Esophagus muscularis mucosa (tissue), 4 donors: ENCODE measurements around the gene IRF4. TPM values are rescaled to one million over a fixed set of nuclear protein-coding genes. Genes with fewer than 3 reads are reported as not detected.

Experiments
- DNase-seq: peaks from one replicate; pipeline ENCODE4 v3.0.0-alpha.2; 2017; ENCODE audit errors: extremely low spot score
- H3K27ac ChIP-seq, 4 donors: fragments of 200-600 bp; sonication (generic); replicated peaks in 1 of 4; 1 replicate in 3 of 4; 2 replicates in 1 of 4; pipeline ENCODE4 v1.5.1; 2016 to 2019; ENCODE audit warnings: mild to moderate bottlenecking in 1 of 4
- H3K27me3 ChIP-seq, 4 donors: fragments of 200-600 bp; sonication (generic); one replicate each; pipeline versions ENCODE4 v1.5.1 to v1.6.0; 2016 to 2019
- H3K36me3 ChIP-seq, 4 donors: fragments of 200-600 bp; sonication (generic); one replicate each; pipeline ENCODE4 v1.5.1; 2016 to 2019
- H3K4me1 ChIP-seq, 4 donors: fragments of 200-600 bp; sonication (generic); one replicate each; pipeline ENCODE4 v1.5.1; 2016 to 2019
- H3K4me3 ChIP-seq, 4 donors: fragments of 200-600 bp; sonication (generic); 1 replicate in 2 of 4; 2 replicates in 2 of 4; pipeline ENCODE4 v1.5.1; 2016 to 2019; ENCODE audit warnings: mild to moderate bottlenecking in 4 of 4, moderate library complexity in 1 of 4
- H3K9me3 ChIP-seq, 4 donors: fragments of 200-600 bp; sonication (generic); 1 replicate in 3 of 4; 2 replicates in 1 of 4; pipeline ENCODE4 v1.5.1; 2016 to 2019
- CTCF ChIP-seq, 3 experiments: fragments of 200-600 bp in 2 of 3; fragments of 450-650 bp in 1 of 3; sonication (generic) in 2 of 3; IDR thresholded peaks; one replicate each; pipeline ENCODE4 v1.5.1; 2017 to 2019; ENCODE audit warnings: antibody characterized with exemption in 3 of 3, mild to moderate bottlenecking in 2 of 3, moderate library complexity in 1 of 3
- EP300 ChIP-seq: sonication (generic); formaldehyde crosslinking; IDR thresholded peaks from one replicate; pipeline ENCODE4 v1.6.1; 2017; ENCODE audit warnings: antibody characterized with exemption
- POLR2A ChIP-seq: fragments of 450-650 bp; IDR thresholded peaks from one replicate; pipeline ENCODE4 v1.6.1; 2017; ENCODE audit warnings: antibody characterized with exemption, moderate library complexity, mild to moderate bottlenecking, low read depth
- POLR2AphosphoS5 ChIP-seq, 2 donors: sonication (generic); formaldehyde crosslinking; IDR thresholded peaks; one replicate each; pipeline ENCODE4 v1.6.1; 2017; ENCODE audit warnings: antibody characterized with exemption in 2 of 2
- WGBS: methylation state at CpG from one replicate; pipeline ENCODE4 v1.1.5; 2018; 5-methylcytosine and 5-hydroxymethylcytosine counted together
- intact Hi-C: fragments of 100-400 bp; cut with DNase I; formaldehyde crosslinking; loops from one replicate; pipeline ENCODE4 v1.15.1; 2023
- total RNA-seq, 4 donors: library from RNA; depleted of rRNA; stranded (reverse); fragments of >200 nt; gene quantifications; one replicate each; pipeline versions ENCODE4 v1.1.0 to v1.2.1, GENCODE V29; 2016

Gene IRF4
- total RNA-seq, 4 donors from 2014 or later, result 0.29 to 9.5 (median 3.3) TPM

- TF ChIP-seq POLR2A (no peak), CTCF (IDR thresholded peaks at IDR 0.05) (no peak), POLR2AphosphoS5 (IDR thresholded peaks at IDR 0.05) (no peak)
- no peak for DNase-seq
- Histone ChIP-seq H3K4me1 (peaks cover 18 to 29% (median 27%) of the 10 kb centered on the region in 4 donors), H3K4me3 (no peak overlapping the region), H3K27me3 (peaks cover 4 to 97% (median 30%) of the 10 kb centered on the region in 4 donors), H3K9me3 (no peaks in the 10 kb centered on the region), H3K27ac (no peak overlapping the region), H3K36me3 (no peaks in the 10 kb centered on the region)
- WGBS, result 86% methylated on average over 10 of the region's 10 CpGs
- intact Hi-C loops, result no loop called here
Measured at GRCh38 chr6:388202-388903, 3.2 kb upstream of the IRF4 start.

GRCh38 chr6:389143-389542 is 2.4 kb upstream of the IRF4 start:
- intact Hi-C loops, result no loop called here
- 83% methylated on average over 7 of the region's 7 CpGs for WGBS
- Histone ChIP-seq H3K9me3 (no peaks in the 10 kb centered on the region), H3K27ac (no peak overlapping the region), H3K4me3 (no peak overlapping the region), H3K27me3 (peaks cover 4 to 98% (median 37%) of the 10 kb centered on the region in 4 donors), H3K4me1 (peaks cover 18 to 35% (median 33%) of the 10 kb centered on the region in 4 donors), H3K36me3 (no peaks in the 10 kb centered on the region)
- TF ChIP-seq POLR2A (no peak), POLR2AphosphoS5 (IDR thresholded peaks at IDR 0.05) (no peak), CTCF (IDR thresholded peaks at IDR 0.05) (no peak), EP300 (no peak)
- DNase-seq, result no peak

- Histone ChIP-seq H3K9me3 (no peaks in the 10 kb centered on the region), H3K4me1 (peaks cover 18 to 35% (median 33%) of the 10 kb centered on the region in 4 donors), H3K27ac (no peak overlapping the region), H3K4me3 (no peak overlapping the region), H3K27me3 (peaks cover 4 to 98% (median 39%) of the 10 kb centered on the region in 4 donors), H3K36me3 (no peaks in the 10 kb centered on the region)
- intact Hi-C loops, result no loop called here
- WGBS, result 65% methylated on average over 8 of the region's 8 CpGs
- no peak for TF ChIP-seq CTCF (IDR thresholded peaks at IDR 0.05)
- TF ChIP-seq EP300, result no peak
- no peak for TF ChIP-seq POLR2AphosphoS5 (IDR thresholded peaks at IDR 0.05)
- no peak for TF ChIP-seq POLR2A
- DNase-seq, result no peak
Measured at GRCh38 chr6:389622-390021, 1.9 kb upstream of the IRF4 start.

GRCh38 chr6:390914-391558 is 516 bp upstream of the IRF4 start:
- H3K36me3 ChIP-seq, result no peaks in the 10 kb centered on the region
- peaks cover 18 to 35% (median 33%) of the 10 kb centered on the region in 4 donors for H3K4me1 ChIP-seq
- no peaks in the 10 kb centered on the region for H3K9me3 ChIP-seq
- TF ChIP-seq POLR2AphosphoS5 (IDR thresholded peaks at IDR 0.05) (no peak), CTCF (IDR thresholded peaks at IDR 0.05) (no peak), POLR2A (no peak), EP300 (no peak)
- WGBS, result 2% methylated on average over 13 of the region's 44 CpGs
- intact Hi-C loops, result no loop called here
- H3K4me3 ChIP-seq, result peak overlapping the region; percentile 44 to 61 (median 48)
- no peak overlapping the region for H3K27ac ChIP-seq
- no peak for DNase-seq
- H3K27me3 ChIP-seq, result peaks cover 4 to 99% (median 41%) of the 10 kb centered on the region in 4 donors
